AG09309 (cell line): ENCODE measurements around the gene SND1.

Experiments
- DNase-seq: peaks from one replicate; pipeline ENCODE4 v3.0.0-alpha.2; 2010; ENCODE audit warnings: low read depth
- H3K4me3 ChIP-seq: 2 replicates; pipeline ENCODE4 v1.5.1; 2011; ENCODE audit warnings: mild to moderate bottlenecking, low read depth, low read length, moderate library complexity; ENCODE audit not compliant: control insufficient read depth
- TF ChIP-seq, protein P1 (sequence below): IDR thresholded peaks from 2 replicates; pipeline ENCODE4 v1.5.1; 2011; ENCODE audit warnings: mild to moderate bottlenecking, low read depth, low read length, inconsistent platforms; ENCODE audit not compliant: insufficient read depth, control insufficient read depth; ENCODE audit errors: missing control alignments

The SND1 gene

DNA sequence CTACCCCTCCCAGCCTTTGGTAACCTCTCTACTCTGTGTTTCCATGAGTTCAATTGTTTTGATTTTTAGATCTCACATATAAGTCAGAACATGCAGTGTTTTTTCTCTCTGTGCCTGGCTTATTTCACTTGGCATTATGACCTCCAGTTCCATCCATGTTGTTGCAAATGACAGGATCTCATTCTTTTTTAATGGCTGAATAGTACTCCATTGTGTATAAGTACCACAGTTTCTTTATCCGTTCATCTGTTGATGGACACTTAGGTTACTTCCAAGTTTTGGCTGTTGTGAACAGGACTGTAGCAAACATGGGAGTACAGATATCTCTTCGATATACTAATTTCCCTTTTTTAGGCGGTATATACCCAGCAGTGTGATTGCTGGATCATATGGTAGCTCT, 237.7 kb downstream of the SND1 start:
- TF ChIP-seq, protein P1, sequence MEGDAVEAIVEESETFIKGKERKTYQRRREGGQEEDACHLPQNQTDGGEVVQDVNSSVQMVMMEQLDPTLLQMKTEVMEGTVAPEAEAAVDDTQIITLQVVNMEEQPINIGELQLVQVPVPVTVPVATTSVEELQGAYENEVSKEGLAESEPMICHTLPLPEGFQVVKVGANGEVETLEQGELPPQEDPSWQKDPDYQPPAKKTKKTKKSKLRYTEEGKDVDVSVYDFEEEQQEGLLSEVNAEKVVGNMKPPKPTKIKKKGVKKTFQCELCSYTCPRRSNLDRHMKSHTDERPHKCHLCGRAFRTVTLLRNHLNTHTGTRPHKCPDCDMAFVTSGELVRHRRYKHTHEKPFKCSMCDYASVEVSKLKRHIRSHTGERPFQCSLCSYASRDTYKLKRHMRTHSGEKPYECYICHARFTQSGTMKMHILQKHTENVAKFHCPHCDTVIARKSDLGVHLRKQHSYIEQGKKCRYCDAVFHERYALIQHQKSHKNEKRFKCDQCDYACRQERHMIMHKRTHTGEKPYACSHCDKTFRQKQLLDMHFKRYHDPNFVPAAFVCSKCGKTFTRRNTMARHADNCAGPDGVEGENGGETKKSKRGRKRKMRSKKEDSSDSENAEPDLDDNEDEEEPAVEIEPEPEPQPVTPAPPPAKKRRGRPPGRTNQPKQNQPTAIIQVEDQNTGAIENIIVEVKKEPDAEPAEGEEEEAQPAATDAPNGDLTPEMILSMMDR: no peak
- no peak for DNase-seq
- no peak overlapping the region for H3K4me3 ChIP-seq

DNA sequence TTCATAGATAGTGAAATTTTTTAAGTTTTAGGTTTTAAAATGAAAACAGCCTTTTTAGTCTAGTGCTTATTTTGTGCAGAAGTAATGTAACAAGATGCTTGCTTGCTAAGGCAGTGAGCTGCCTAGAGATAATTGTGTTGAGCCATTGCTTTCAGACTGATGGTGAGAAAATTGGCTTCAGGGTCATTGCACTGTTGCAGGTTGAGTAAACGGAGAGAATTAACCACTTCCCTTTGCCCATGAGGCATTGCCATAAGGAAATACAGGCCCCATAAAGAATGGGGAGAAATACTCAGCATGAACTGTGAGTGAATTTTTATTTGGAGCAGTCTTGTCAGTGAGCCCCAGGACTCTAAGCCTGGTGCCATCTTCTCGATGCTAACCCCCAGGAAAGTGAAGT, 238.7 kb downstream of the SND1 start:
- TF ChIP-seq, protein P1: no peak
- H3K4me3 ChIP-seq: no peak overlapping the region
- no peak for DNase-seq

DNA sequence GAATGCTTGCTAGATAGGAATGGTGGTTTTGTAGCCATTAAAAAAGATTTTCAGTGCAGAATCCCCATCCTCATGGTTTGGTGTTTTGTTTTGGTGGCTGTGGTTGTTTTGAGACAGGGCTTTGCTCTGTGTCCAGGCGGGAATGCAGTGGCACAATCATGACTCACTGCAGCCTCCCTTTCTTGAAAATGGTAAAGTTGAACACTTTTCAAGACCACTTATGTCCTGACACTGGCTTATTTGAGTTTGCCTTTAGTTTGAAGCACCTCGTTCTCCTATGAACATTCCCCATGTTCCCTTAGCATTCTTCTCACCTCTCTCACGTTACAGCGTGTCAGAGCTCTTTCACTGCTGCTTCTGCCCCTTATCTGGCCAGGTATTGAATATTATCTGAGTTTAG, 239.2 kb downstream of the SND1 start:
- no peak overlapping the region for H3K4me3 ChIP-seq
- TF ChIP-seq, protein P1: no peak

DNA sequence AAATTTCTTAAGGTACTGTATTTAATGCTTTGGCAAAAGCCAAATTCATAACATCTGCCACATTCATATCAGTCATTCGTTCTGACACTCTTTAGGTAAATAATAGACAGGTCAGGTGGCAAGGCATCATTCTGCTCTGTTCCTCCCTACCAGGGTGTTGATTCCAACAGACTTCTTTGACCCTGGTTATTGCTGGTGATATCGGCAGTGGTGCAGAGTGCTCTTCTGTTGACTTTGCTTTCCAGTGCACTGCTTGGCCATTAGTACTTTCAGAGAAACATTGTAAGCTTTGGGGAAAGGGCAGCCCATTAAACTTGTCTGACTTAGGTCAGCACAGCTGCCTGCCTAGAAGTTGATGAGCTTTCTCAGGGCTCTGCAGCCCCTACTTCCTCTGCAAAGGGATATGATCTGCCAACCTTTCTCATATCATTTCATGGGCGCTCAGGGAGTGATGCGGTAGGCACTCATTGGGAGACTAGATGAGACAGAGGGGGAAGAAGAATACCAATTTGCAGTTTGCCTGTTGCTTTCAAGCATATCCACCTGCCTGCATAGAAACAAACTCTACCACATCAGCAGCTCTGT, 240.0 kb downstream of the SND1 start:
- H3K4me3 ChIP-seq: no peak overlapping the region
- no peak for DNase-seq
- TF ChIP-seq, protein P1: no peak

More for the DNA sequence above, 239.2 kb downstream of the SND1 start:
- DNase-seq: no peak

DNA sequence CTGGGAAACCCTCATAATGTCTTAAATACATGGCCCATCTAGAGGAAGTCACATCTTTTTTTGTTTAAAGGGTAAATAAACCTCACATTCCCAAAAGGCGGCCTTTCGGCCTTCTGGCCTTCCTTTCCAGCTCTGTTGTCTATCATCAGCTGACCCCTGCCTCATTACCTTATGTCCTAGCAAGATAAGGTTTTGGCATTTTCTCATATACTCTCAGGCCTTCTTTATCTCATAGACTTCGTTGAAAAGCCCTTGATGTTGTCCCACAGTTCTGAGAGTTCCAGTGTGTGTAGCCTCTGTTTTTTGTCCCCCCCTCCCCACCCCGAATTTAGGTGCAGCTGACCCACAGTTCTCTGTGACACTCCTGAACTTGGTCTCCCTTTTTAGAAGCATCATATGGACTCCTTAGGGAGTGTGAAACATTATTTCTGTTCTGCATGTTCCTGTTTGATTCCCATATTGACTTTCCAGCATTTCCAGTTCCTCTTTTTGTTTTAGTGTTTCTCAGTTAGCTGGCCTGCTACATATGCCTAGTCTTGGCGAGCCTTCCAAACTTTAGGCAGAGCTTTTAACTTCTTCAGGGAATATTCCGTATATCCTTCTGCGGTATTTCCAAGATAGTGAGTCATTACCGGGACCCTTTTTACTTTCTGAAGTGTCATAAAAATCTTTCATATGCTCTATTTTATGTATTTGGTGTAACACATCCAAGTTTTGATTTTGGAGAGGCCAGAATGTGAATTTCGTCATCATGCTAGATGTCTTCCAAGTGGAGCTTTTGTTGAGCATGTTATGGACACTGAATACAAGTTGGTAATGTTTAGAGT, 240.7 kb downstream of the SND1 start:
- no peak overlapping the region for H3K4me3 ChIP-seq
- DNase-seq: no peak
- TF ChIP-seq, protein P1: no peak

DNA sequence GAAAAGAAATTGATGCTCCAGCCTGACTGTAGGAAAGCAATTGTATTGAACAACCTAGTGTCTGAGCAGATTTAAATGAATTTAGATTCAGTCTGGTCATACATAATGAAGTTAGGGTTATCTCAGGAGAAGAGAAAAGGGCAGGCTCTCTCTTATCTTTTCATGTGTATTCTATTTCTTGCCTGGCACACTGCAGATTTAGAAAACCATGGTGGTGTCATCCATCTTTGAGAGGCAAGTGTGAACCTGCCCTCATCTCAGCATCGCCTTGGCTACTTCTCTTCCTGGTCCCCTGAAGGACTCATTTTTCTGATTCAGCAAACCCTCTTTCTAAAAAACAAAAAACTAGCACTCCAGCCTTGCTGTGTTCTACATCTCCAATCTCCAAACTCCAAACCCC, 241.6 kb downstream of the SND1 start:
- H3K4me3 ChIP-seq: no peak overlapping the region
- no peak for DNase-seq

More for the DNA sequence above, 241.6 kb downstream of the SND1 start:
- TF ChIP-seq, protein P1: no peak
